HEK293 (cell line): ENCODE results near the gene PARP2.

Experiments
- CTCF ChIA-PET: fragments of 350-600 bp; formaldehyde crosslinking; extraction: SDS; loops from one replicate; lab custom pipeline; 2021; ENCODE audit warnings: antibody characterized with exemption; lab: Yijun Ruan, JAX
- POLR2A ChIA-PET: fragments of 300-600 bp; formaldehyde crosslinking; extraction: SDS; loops from one replicate; lab custom pipeline; 2020; ENCODE audit warnings: antibody characterized with exemption, inconsistent platforms; lab: Yijun Ruan, JAX
- H3K27ac ChIP-seq: fragments of 200-500 bp; sonication (Bioruptor generic); 2 replicates; pipeline ENCODE4 v1.5.1; 2014; ENCODE audit warnings: low read depth, low read length, control low read depth, inconsistent platforms; ENCODE audit errors: extremely low read depth
- H3K36me3 ChIP-seq, 2 experiments: fragments of 200-500 bp in 1 of 2; sonication (Bioruptor generic) in 1 of 2; 1 replicate in 1 of 2; 2 replicates in 1 of 2; pipeline ENCODE4 v1.5.1; 2014 to 2017; ENCODE audit warnings: inconsistent platforms in 2 of 2, low read length in 2 of 2; ENCODE audit not compliant: control insufficient read depth in 2 of 2, insufficient read depth in 1 of 2
- H3K4me1 ChIP-seq: fragments of 200-500 bp; sonication (Bioruptor generic); 2 replicates; pipeline ENCODE4 v1.5.1; 2014; ENCODE audit warnings: mild to moderate bottlenecking, low read length, inconsistent platforms; ENCODE audit not compliant: control insufficient read depth, insufficient read depth
- H3K4me3 ChIP-seq: 2 replicates; pipeline ENCODE4 v1.5.1; 2011; ENCODE audit warnings: low read depth, mild to moderate bottlenecking, control low read depth, low read length, moderate library complexity
- H3K9me3 ChIP-seq: fragments of 200-500 bp; sonication (Bioruptor generic); 2 replicates; pipeline ENCODE4 v1.5.1; 2014; ENCODE audit warnings: low read depth, low read length, inconsistent platforms; ENCODE audit not compliant: control insufficient read depth, insufficient read depth
- BCL11A ChIP-seq: fragments of 450-650 bp; formaldehyde crosslinking; IDR thresholded peaks from 2 replicates; pipeline ENCODE4 v1.5.1; 2016; ENCODE audit warnings: low read depth, missing biosample characterization, missing genetic modification characterization
- INSM2 ChIP-seq: fragments of 450-650 bp; formaldehyde crosslinking; IDR thresholded peaks from 2 replicates; pipeline ENCODE4 v1.5.1; 2016; ENCODE audit warnings: missing biosample characterization, missing genetic modification characterization
- KLF1 ChIP-seq: fragments of 450-650 bp; formaldehyde crosslinking; IDR thresholded peaks from 2 replicates; pipeline ENCODE4 v1.5.1; 2016; ENCODE audit warnings: missing biosample characterization, missing genetic modification characterization
- MEIS1 ChIP-seq: sonication (generic); formaldehyde crosslinking; IDR thresholded peaks from 2 replicates; pipeline ENCODE4 v1.8.1; 2022; ENCODE audit warnings: missing genetic modification reagents, mild to moderate bottlenecking, borderline replicate concordance
- TCF7L2 ChIP-seq: IDR thresholded peaks from 2 replicates; pipeline ENCODE4 v1.6.1; 2011; ENCODE audit warnings: low read depth, mild to moderate bottlenecking, inconsistent platforms, low read length, moderate library complexity, borderline replicate concordance
- ZNF174 ChIP-seq: fragments of 450-650 bp; formaldehyde crosslinking; IDR thresholded peaks from 2 replicates; pipeline ENCODE4 v1.5.0; 2017; ENCODE audit warnings: missing biosample characterization, mild to moderate bottlenecking, missing genetic modification characterization
- ZNF280D ChIP-seq: fragments of 450-650 bp; formaldehyde crosslinking; IDR thresholded peaks from 2 replicates; pipeline ENCODE4 v1.5.1; 2016; ENCODE audit warnings: missing biosample characterization, missing genetic modification characterization
- ZNF362 ChIP-seq: fragments of 450-650 bp; formaldehyde crosslinking; IDR thresholded peaks from 2 replicates; pipeline ENCODE4 v1.5.1; 2016; ENCODE audit warnings: missing biosample characterization, missing genetic modification characterization
- ZNF391 ChIP-seq: fragments of 450-650 bp; formaldehyde crosslinking; IDR thresholded peaks from 2 replicates; pipeline ENCODE4 v1.5.1; 2016; ENCODE audit warnings: low read depth, missing biosample characterization, missing genetic modification characterization, borderline replicate concordance
- ZNF518A ChIP-seq: fragments of 450-650 bp; formaldehyde crosslinking; conservative IDR thresholded peaks from 2 replicates; pipeline ENCODE4 v1.5.1; 2016; ENCODE audit warnings: low read depth, missing biosample characterization, missing genetic modification characterization
- ZNF624 ChIP-seq: fragments of 450-650 bp; formaldehyde crosslinking; IDR thresholded peaks from 2 replicates; pipeline ENCODE4 v1.5.1; 2017; ENCODE audit warnings: missing biosample characterization, missing genetic modification characterization
- ZNF677 ChIP-seq: fragments of 450-650 bp; IDR thresholded peaks from 2 replicates; pipeline ENCODE4 v1.5.0; 2018; ENCODE audit warnings: missing biosample characterization, mild to moderate bottlenecking, missing genetic modification characterization, moderate library complexity
- ZNF76 ChIP-seq: fragments of 450-650 bp; formaldehyde crosslinking; IDR thresholded peaks from 2 replicates; pipeline ENCODE4; 2016; ENCODE audit warnings: low read depth, missing biosample characterization, missing genetic modification characterization, borderline replicate concordance
- ZSCAN4 ChIP-seq: fragments of 450-650 bp; formaldehyde crosslinking; IDR thresholded peaks from 2 replicates; pipeline ENCODE4 v1.5.1; 2017; ENCODE audit warnings: missing biosample characterization, missing genetic modification characterization

The PARP2 gene

GRCh38 chr14:20365928-20366327, 22.5 kb downstream of the PARP2 start (continued):
- TF ChIP-seq ZNF677 (tag by site-specific recombination) (no peak), ZNF362 (tag by site-specific recombination) (no peak), INSM2 (tag by site-specific recombination) (no peak), ZNF518A (no peak), MEIS1 (CRISPR knock-in tag) (no peak), KLF1 (tag by site-specific recombination) (no peak)
- TF ChIP-seq, all 188 proteins: peak for 0

- peaks cover 21 to 81% of the 10 kb centered on the region in 2 experiments for H3K36me3 ChIP-seq
- no peak overlapping the region for H3K27ac ChIP-seq
- CTCF ChIA-PET = interaction anchor here (0.7 kb wide), 1 partner anchor 16 kb away, joined by 3 read pairs; no protein-coding TSS in a partner anchor
- TF ChIP-seq ZNF391 (tag by site-specific recombination) (no peak), ZNF174 (tag by site-specific recombination) (no peak), ZNF76 (tag by site-specific recombination) (no peak), ZNF624 (tag by site-specific recombination) (no peak), ZNF518A (no peak), ZNF280D (tag by site-specific recombination) (no peak), ZSCAN4 (tag by site-specific recombination) (no peak), BCL11A (tag by site-specific recombination) (no peak), TCF7L2 (no peak)
- TF ChIP-seq, all 188 proteins: peak for 0
- POLR2A ChIA-PET = no interaction called here
- Histone ChIP-seq H3K9me3 (no peaks in the 10 kb centered on the region), H3K4me1 (no peaks in the 10 kb centered on the region), H3K4me3 (no peak overlapping the region)
Measured at GRCh38 chr14:20372796-20373195, 29.4 kb downstream of the PARP2 start.
